HFFc6 (cell line): ENCODE measurements around the gene SERPINH1. TPM values are rescaled to one million over a fixed set of nuclear protein-coding genes. Genes with fewer than 3 reads are reported as not detected.

Experiments
- DNase-seq: peaks from one replicate; pipeline ENCODE4 v3.0.0-alpha.2; 2018
- H3K27ac Mint-ChIP-seq: 2 replicates; pipeline ENCODE4 v1.8.0; 2020; ENCODE audit warnings: mild to moderate bottlenecking, mixed read lengths
- H3K27me3 Mint-ChIP-seq: 2 replicates; pipeline ENCODE4 v1.8.0; 2021; ENCODE audit warnings: mild to moderate bottlenecking, moderate library complexity, mixed read lengths; ENCODE audit not compliant: insufficient read depth
- H3K36me3 Mint-ChIP-seq: 2 replicates; pipeline ENCODE4 v1.8.0; 2021; ENCODE audit warnings: low read depth, mixed read lengths
- H3K4me1 Mint-ChIP-seq: 2 replicates; pipeline ENCODE4 v1.8.0; 2020; ENCODE audit warnings: low read depth, mixed read lengths
- H3K4me3 Mint-ChIP-seq: 2 replicates; pipeline ENCODE4 v1.8.0; 2020; ENCODE audit warnings: mild to moderate bottlenecking, moderate library complexity, mixed read lengths
- H3K9me3 Mint-ChIP-seq: 2 replicates; pipeline ENCODE4 v1.8.0; 2020; ENCODE audit warnings: mild to moderate bottlenecking, mixed read lengths
- CTCF ChIP-seq: fragments of 200-600 bp; sonication (generic); IDR thresholded peaks from 2 replicates; pipeline ENCODE4 v1.5.0; 2021; ENCODE audit warnings: antibody characterized with exemption, mild to moderate bottlenecking
- total RNA-seq, 6 experiments: library from RNA; stranded (reverse); fragmentation: NEBNext Ultra II Directional; extraction: Animal tissue kit (Norgen Biotek cat#: 25700); gene quantifications; 2 replicates in 1 of 6; 3 replicates in 5 of 6; pipeline ENCODE4 v1.2.3, GENCODE V29; 2021

SERPINH1 gene
- total RNA-seq, 6 experiments from 2014 or later, result 527 to 680 (median 557) TPM

DNA sequence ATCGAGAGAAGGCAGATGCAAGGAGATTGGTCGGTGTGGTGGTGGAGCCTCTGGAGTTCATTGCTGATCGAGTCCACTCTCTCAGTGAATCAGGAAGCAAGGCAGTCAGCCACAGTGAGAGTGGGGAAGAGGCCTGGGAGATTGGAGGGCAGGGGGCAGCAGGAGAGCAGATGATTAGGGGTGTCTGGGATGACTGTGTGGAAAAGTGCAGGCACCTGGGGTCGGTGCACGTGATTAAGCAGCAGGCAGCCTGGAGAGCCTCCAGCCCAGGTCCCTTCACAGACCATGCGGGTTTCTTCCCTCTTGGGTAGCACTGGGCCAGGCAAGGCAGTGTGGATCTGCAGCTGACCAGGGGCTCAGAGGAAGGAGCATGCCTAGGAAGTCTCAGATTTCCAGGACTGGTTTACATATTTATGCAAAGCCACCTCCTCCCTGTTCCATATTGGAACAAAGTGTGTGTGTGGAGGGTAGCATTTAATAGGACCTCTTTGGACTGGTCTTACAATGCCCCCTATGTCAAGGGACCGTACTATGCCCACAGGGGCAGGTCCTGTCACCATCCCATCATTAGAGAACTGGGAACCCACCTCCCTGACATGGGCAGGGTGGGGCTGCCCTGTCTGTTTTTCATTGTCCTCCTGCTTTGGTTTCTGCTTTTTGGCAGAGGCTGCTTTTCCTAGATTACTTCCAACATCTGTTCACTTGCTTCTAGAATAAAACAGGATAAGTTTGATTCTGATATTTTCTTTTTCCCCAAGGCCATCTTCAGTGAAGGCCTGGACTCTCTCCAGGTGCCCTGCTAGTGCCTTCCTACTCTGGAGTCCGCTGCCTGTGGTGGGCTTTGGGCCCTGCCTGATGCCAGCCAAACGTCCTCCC lies 22.4 kb upstream of the SERPINH1 start:
- no peak overlapping the region for H3K27ac Mint-ChIP-seq
- H3K36me3 Mint-ChIP-seq, result no peaks in the 10 kb centered on the region

GRCh38 chr11:75541193-75542087 lies 20.6 kb upstream of the SERPINH1 start:
- H3K27me3 Mint-ChIP-seq, result peaks cover 10% of the 10 kb centered on the region
- no peak overlapping the region for H3K27ac Mint-ChIP-seq

More for the DNA sequence above, 22.4 kb upstream of the SERPINH1 start:
- Mint-ChIP-seq H3K4me1 (peaks cover 23% of the 10 kb centered on the region), H3K9me3 (no peaks in the 10 kb centered on the region), H3K4me3 (no peak overlapping the region), H3K27me3 (peaks cover 14% of the 10 kb centered on the region)
- TF ChIP-seq CTCF, result no peak
- DNase-seq, result no peak

DNA sequence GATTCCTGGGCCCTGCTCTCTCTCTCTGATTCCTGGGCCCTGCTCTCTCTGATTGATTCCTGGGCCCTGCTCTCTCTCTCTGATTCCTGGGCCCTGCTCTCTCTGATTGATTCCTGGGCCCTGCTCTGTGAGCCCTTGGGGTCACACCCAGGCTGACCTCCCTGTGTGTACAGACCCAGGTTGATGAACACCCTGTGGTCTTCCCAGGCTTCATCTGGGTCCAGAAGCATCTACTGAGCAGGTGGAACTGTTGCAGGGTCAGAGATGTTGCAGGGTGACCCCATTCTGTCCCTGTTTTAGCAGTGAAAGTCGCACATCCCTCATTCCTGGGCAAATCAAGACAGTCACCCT lies 20.0 kb upstream of the SERPINH1 start:
- no peak for TF ChIP-seq CTCF
- Mint-ChIP-seq H3K4me3 (no peak overlapping the region), H3K27me3 (peaks cover 10% of the 10 kb centered on the region), H3K4me1 (peaks cover 16% of the 10 kb centered on the region), H3K36me3 (no peaks in the 10 kb centered on the region), H3K9me3 (no peaks in the 10 kb centered on the region), H3K27ac (no peak overlapping the region)
- DNase-seq, result no peak

More at GRCh38 chr11:75541193-75542087, 20.6 kb upstream of the SERPINH1 start:
- Mint-ChIP-seq H3K4me3 (no peak overlapping the region), H3K36me3 (no peaks in the 10 kb centered on the region), H3K9me3 (no peaks in the 10 kb centered on the region), H3K4me1 (peaks cover 22% of the 10 kb centered on the region)
- TF ChIP-seq CTCF, result no peak
- no peak for DNase-seq

GRCh38 chr11:75543806-75544205 lies 18.2 kb upstream of the SERPINH1 start:
- H3K4me1 Mint-ChIP-seq, result peaks cover 7% of the 10 kb centered on the region
- H3K27me3 Mint-ChIP-seq, result peaks cover 4% of the 10 kb centered on the region
- H3K9me3 Mint-ChIP-seq, result no peaks in the 10 kb centered on the region
- H3K4me3 Mint-ChIP-seq, result no peak overlapping the region
- no peak overlapping the region for H3K27ac Mint-ChIP-seq
- DNase-seq, result no peak
- H3K36me3 Mint-ChIP-seq, result no peaks in the 10 kb centered on the region
- no peak for TF ChIP-seq CTCF

GRCh38 chr11:75547177-75547576 lies 14.9 kb upstream of the SERPINH1 start:
- Mint-ChIP-seq H3K36me3 (no peaks in the 10 kb centered on the region), H3K27ac (no peak overlapping the region), H3K4me1 (peaks cover 7% of the 10 kb centered on the region), H3K9me3 (no peaks in the 10 kb centered on the region), H3K27me3 (peaks cover 2% of the 10 kb centered on the region), H3K4me3 (no peak overlapping the region)
- no peak for DNase-seq
- TF ChIP-seq CTCF, result no peak
